Smooth muscle cell (in vitro differentiated cells): Measurements from ENCODE around the gene LHX3. TPM values are rescaled to one million over a fixed set of nuclear protein-coding genes. Genes with fewer than 3 reads are reported as not detected.

Source experiments
- DNase-seq: peaks from one replicate; lab custom pipeline; 2025; ENCODE audit not compliant: unreplicated experiment; lab: John Stamatoyannopoulos, UW
- H2AFZ ChIP-seq: fragments of 200-600 bp; sonication (generic); 2 replicates; pipeline ENCODE4 v1.6.0; 2016; ENCODE audit warnings: antibody characterized with exemption, low read depth, mild to moderate bottlenecking
- H3F3A ChIP-seq: fragments of 200-600 bp; sonication (generic); 2 replicates; pipeline ENCODE4 v1.6.0; 2017; ENCODE audit warnings: antibody characterized with exemption, low read depth
- H3K27ac ChIP-seq: fragments of 200-600 bp; sonication (generic); 2 replicates; pipeline ENCODE4 v1.5.1; 2016; ENCODE audit warnings: low read depth, mild to moderate bottlenecking
- H3K27me3 ChIP-seq: fragments of 200-600 bp; sonication (generic); 2 replicates; pipeline ENCODE4 v1.6.1; 2016; ENCODE audit warnings: low read depth, mild to moderate bottlenecking
- H3K36me3 ChIP-seq: fragments of 200-600 bp; sonication (generic); 2 replicates; pipeline ENCODE4 v1.5.1; 2016; ENCODE audit warnings: low read depth
- H3K4me1 ChIP-seq: fragments of 200-600 bp; sonication (generic); 2 replicates; pipeline ENCODE4 v1.5.1; 2016; ENCODE audit warnings: low read depth
- H3K4me2 ChIP-seq: fragments of 200-600 bp; sonication (generic); 2 replicates; pipeline ENCODE4 v1.6.0; 2016; ENCODE audit warnings: mild to moderate bottlenecking
- H3K4me3 ChIP-seq: fragments of 200-600 bp; sonication (generic); 2 replicates; pipeline ENCODE4 v1.5.1; 2016; ENCODE audit warnings: mild to moderate bottlenecking
- H3K79me2 ChIP-seq: fragments of 200-600 bp; sonication (generic); 2 replicates; pipeline ENCODE4 v1.6.0; 2016; ENCODE audit warnings: low read depth, mild to moderate bottlenecking
- H3K9ac ChIP-seq: fragments of 200-600 bp; sonication (generic); 2 replicates; pipeline ENCODE4 v1.6.0; 2016; ENCODE audit warnings: low read depth
- H3K9me3 ChIP-seq: fragments of 200-600 bp; sonication (generic); replicated peaks from 2 replicates; pipeline ENCODE4 v1.5.1; 2016; ENCODE audit warnings: low read depth
- H4K20me1 ChIP-seq: fragments of 200-600 bp; sonication (generic); 2 replicates; pipeline ENCODE4 v1.6.0; 2016; ENCODE audit warnings: low read depth
- CTCF ChIP-seq: fragments of 200-600 bp; sonication (generic); IDR thresholded peaks from 2 replicates; pipeline ENCODE4 v1.5.1; 2017; ENCODE audit warnings: borderline replicate concordance, mild to moderate bottlenecking, antibody characterized with exemption; ENCODE audit not compliant: insufficient read depth, poor library complexity, severe bottlenecking
- WGBS: methylation state at CpG from one replicate; pipeline ENCODE4 v1.1.7; 2016; ENCODE audit warnings: low lambda C conversion rate; 5-methylcytosine and 5-hydroxymethylcytosine counted together
- polyA plus RNA-seq: library from polyadenylated mRNA; unstranded; fragments of >200 nt; fragmentation: Nextera tagmentation; extraction: Ambion mirVana; gene quantifications from 2 replicates; pipeline ENCODE4 v1.2.1, GENCODE V29; 2016
- total RNA-seq: library from RNA; depleted of rRNA; stranded (reverse); fragments of >200 nt; gene quantifications from 2 replicates; pipeline ENCODE4 v1.2.3, GENCODE V29; 2014

Gene LHX3
- total and polyA plus RNA-seq, 2 experiments from 2014 or later, result not detected

GRCh38 chr9:136213733-136214132 is 8.8 kb upstream of the LHX3 start:
- H3K4me1 ChIP-seq, result no peaks in the 10 kb centered on the region
- no peak overlapping the region for H3K9ac ChIP-seq
- no peaks in the 10 kb centered on the region for H3F3A ChIP-seq
- H3K4me2 ChIP-seq, result no peak overlapping the region
- no peaks in the 10 kb centered on the region for H3K36me3 ChIP-seq
- DNase-seq, result no peak
- 90% methylated on average over 9 of the region's 9 CpGs for WGBS
- H3K79me2 ChIP-seq, result no peaks in the 10 kb centered on the region
- TF ChIP-seq CTCF, result no peak
- H3K27ac ChIP-seq, result no peak overlapping the region
- H4K20me1 ChIP-seq, result peaks cover 8% of the 10 kb centered on the region
- H2AFZ ChIP-seq, result no peak overlapping the region
- no peaks in the 10 kb centered on the region for H3K9me3 ChIP-seq
- H3K27me3 ChIP-seq, result no peaks in the 10 kb centered on the region
- no peak overlapping the region for H3K4me3 ChIP-seq

GRCh38 chr9:136212345-136212950 is 7.5 kb upstream of the LHX3 start:
- 96% methylated on average over 26 of the region's 28 CpGs for WGBS
- TF ChIP-seq CTCF, result no peak
- Histone ChIP-seq H3K27me3 (no peaks in the 10 kb centered on the region), H4K20me1 (peaks cover 4% of the 10 kb centered on the region), H3K27ac (no peak overlapping the region), H3K4me3 (no peak overlapping the region), H3K4me2 (no peak overlapping the region), H3F3A (no peaks in the 10 kb centered on the region), H3K9me3 (no peaks in the 10 kb centered on the region), H3K79me2 (no peaks in the 10 kb centered on the region), H3K36me3 (no peaks in the 10 kb centered on the region), H3K9ac (no peak overlapping the region), H3K4me1 (no peaks in the 10 kb centered on the region), H2AFZ (no peak overlapping the region)
- no peak for DNase-seq

GRCh38 chr9:136211441-136212344 is 6.8 kb upstream of the LHX3 start:
- Histone ChIP-seq H3K4me2 (no peak overlapping the region), H3K4me3 (no peak overlapping the region), H3K27me3 (no peaks in the 10 kb centered on the region), H3K79me2 (no peaks in the 10 kb centered on the region), H4K20me1 (peaks cover 8% of the 10 kb centered on the region), H3K9ac (no peak overlapping the region), H3F3A (no peaks in the 10 kb centered on the region), H3K4me1 (no peaks in the 10 kb centered on the region), H3K27ac (no peak overlapping the region), H3K36me3 (no peaks in the 10 kb centered on the region), H3K9me3 (no peaks in the 10 kb centered on the region), H2AFZ (no peak overlapping the region)
- no peak for DNase-seq
- 96% methylated on average over 35 of the region's 35 CpGs for WGBS
- TF ChIP-seq CTCF, result no peak
